ENCODE data around the gene LOXL4.

DNA sequence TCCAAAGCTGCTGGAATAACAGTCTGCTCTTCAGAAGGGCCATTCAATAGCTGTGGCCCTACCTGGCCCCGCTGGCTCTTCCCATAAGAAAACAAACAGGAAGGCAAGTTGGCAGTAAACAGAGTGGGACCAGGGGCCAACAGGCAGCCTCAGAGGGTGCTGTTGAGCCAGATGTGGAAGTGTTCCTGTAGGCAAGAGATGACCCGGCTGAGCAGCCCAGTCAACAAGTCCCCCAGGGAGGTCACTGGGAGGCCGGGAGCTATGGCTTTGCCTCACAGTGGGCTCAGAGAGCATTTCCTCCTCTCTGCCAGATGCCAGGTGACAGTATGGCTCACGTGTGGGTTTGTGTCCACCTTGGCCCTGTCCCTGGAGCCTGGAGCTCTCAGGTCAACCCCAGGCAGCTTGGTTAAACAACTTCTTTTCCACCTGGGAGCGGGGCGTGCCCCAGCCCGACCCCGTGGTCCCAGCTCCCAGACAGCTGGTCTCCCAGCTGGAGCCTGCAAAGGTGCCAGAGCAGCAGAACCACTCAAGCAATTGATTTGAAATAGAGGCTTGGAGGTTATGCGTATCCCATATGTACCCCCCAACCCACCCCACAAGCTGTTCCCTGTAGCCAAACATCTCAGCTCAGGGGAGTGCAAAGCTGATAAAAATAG lies 33.8 kb upstream of the LOXL4 start:
- TF ChIP-seq POLR2A (IDR thresholded peaks at IDR 0.05): no peak
- TF ChIP-seq, protein P1, sequence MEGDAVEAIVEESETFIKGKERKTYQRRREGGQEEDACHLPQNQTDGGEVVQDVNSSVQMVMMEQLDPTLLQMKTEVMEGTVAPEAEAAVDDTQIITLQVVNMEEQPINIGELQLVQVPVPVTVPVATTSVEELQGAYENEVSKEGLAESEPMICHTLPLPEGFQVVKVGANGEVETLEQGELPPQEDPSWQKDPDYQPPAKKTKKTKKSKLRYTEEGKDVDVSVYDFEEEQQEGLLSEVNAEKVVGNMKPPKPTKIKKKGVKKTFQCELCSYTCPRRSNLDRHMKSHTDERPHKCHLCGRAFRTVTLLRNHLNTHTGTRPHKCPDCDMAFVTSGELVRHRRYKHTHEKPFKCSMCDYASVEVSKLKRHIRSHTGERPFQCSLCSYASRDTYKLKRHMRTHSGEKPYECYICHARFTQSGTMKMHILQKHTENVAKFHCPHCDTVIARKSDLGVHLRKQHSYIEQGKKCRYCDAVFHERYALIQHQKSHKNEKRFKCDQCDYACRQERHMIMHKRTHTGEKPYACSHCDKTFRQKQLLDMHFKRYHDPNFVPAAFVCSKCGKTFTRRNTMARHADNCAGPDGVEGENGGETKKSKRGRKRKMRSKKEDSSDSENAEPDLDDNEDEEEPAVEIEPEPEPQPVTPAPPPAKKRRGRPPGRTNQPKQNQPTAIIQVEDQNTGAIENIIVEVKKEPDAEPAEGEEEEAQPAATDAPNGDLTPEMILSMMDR (IDR thresholded peaks at IDR 0.05): no peak
- TF ChIP-seq POLR2AphosphoS5 (IDR thresholded peaks at IDR 0.05): no peak

Data from stomach (tissue), 4 donors.